Non-pigmented ciliary epithelial cell (primary cell): ENCODE results near the gene JPH2.
"Not testable (repeated sequence)": the region's sequence is repeated elsewhere in the genome, so short reads cannot be mapped to it uniquely, and the experiment has no call there.

Experiments used
- DNase-seq: peaks from one replicate; pipeline ENCODE4 v3.0.0-alpha.2; 2010; ENCODE audit warnings: low read depth

The JPH2 gene

GRCh38 chr20:44187054-44187771 is at the start of gene JPH2:
TSS of gene JPH2 (minus strand) at chr20:44187188. CDS start at chr20:44186705, 483 bp downstream.
- no peak for DNase-seq

- DNase-seq, result no peak
Observed at GRCh38 chr20:44235702-44236101, 48.7 kb upstream of the JPH2 start.

GRCh38 chr20:44234566-44235317 is 47.8 kb upstream of the JPH2 start:
- no peak for DNase-seq

- no peak for DNase-seq
Observed at GRCh38 chr20:44233436-44234016, 46.5 kb upstream of the JPH2 start.

GRCh38 chr20:44232469-44232856 is 45.5 kb upstream of the JPH2 start:
- DNase-seq, result not testable (repeated sequence)

GRCh38 chr20:44231713-44232468 is 44.9 kb upstream of the JPH2 start:
- DNase-seq, result no peak

- no peak for DNase-seq
Observed at GRCh38 chr20:44231193-44231592, 44.2 kb upstream of the JPH2 start.

GRCh38 chr20:44228465-44229258 is 41.7 kb upstream of the JPH2 start:
- DNase-seq, result no peak

GRCh38 chr20:44224637-44225036 is 37.6 kb upstream of the JPH2 start:
- no peak for DNase-seq

- no peak for DNase-seq
Observed at GRCh38 chr20:44223721-44224120, 36.7 kb upstream of the JPH2 start.

GRCh38 chr20:44222633-44223368 is 35.8 kb upstream of the JPH2 start:
- DNase-seq, result no peak

- no peak for DNase-seq
Observed at GRCh38 chr20:44222027-44222426, 35.0 kb upstream of the JPH2 start.

GRCh38 chr20:44221368-44221954 is 34.5 kb upstream of the JPH2 start:
- no peak for DNase-seq

- no peak for DNase-seq
Observed at GRCh38 chr20:44219791-44220190, 32.8 kb upstream of the JPH2 start.

- DNase-seq, result no peak
Observed at GRCh38 chr20:44219170-44219730, 32.3 kb upstream of the JPH2 start.

GRCh38 chr20:44218446-44218845 is 31.5 kb upstream of the JPH2 start:
- no peak for DNase-seq

- no peak for DNase-seq
Observed at GRCh38 chr20:44217342-44218092, 30.5 kb upstream of the JPH2 start.

GRCh38 chr20:44215125-44215524 is 28.1 kb upstream of the JPH2 start:
- peak; percentile 28 for DNase-seq

- no peak for DNase-seq
Observed at GRCh38 chr20:44212792-44213191, 25.8 kb upstream of the JPH2 start.
